ENCODE measurements around the gene MAP7D1. TPM values are rescaled to one million over a fixed set of nuclear protein-coding genes. Genes with fewer than 3 reads are reported as not detected.

Gene MAP7D1
- total RNA-seq, 2 experiments from 2014 or later: 138 to 143 TPM

Other genes with a start within 250 kb of the MAP7D1 start
- 10 to 100 TPM; 23.1 to 25.3 TPM for gene AGO3, start 225.1 kb upstream of the MAP7D1 start, total RNA-seq
- gene TEKT2, start 72.1 kb upstream of the MAP7D1 start, total RNA-seq: not detected
- gene ADPRS, start 67.3 kb upstream of the MAP7D1 start, total RNA-seq: 10 to 100 TPM; 33.3 TPM
- gene COL8A2, start 30.9 kb upstream of the MAP7D1 start, total RNA-seq: not detected
- 10 to 100 TPM; 56.7 to 56.8 TPM for gene TRAPPC3, start 6.7 kb upstream of the MAP7D1 start, total RNA-seq
- 100 to 1,000 TPM; 135 to 138 TPM for gene THRAP3, start 68.3 kb downstream of the MAP7D1 start, total RNA-seq
- gene SH3D21, start 150.2 kb downstream of the MAP7D1 start, total RNA-seq: 10 to 100 TPM; 16.9 to 18.1 TPM
- gene EVA1B, start 167.5 kb downstream of the MAP7D1 start, total RNA-seq: 10 to 100 TPM; 11.6 to 12.8 TPM
- 10 to 100 TPM; 57.3 to 57.4 TPM for gene STK40, start 229.8 kb downstream of the MAP7D1 start, total RNA-seq
- 10 to 100 TPM; 46.0 to 47.0 TPM for gene LSM10, start 241.7 kb downstream of the MAP7D1 start, total RNA-seq